Ishikawa (cell line): ENCODE measurements around the gene LTB4R2.

Source experiments
- CEBPB ChIP-seq: IDR thresholded peaks from 2 replicates; pipeline ENCODE4 v1.6.1; 2012
- CREB1 ChIP-seq: IDR thresholded peaks from 2 replicates; pipeline ENCODE4 v1.6.1; 2012; ENCODE audit warnings: low read depth
- EGR1 ChIP-seq: IDR thresholded peaks from 2 replicates; pipeline ENCODE4 v1.6.1; 2012
- EP300 ChIP-seq: IDR thresholded peaks from 2 replicates; pipeline ENCODE4 v1.6.1; 2012; ENCODE audit warnings: borderline replicate concordance
- FOXM1 ChIP-seq: IDR thresholded peaks from 2 replicates; pipeline ENCODE4 v1.6.1; 2012; ENCODE audit warnings: low read depth, borderline replicate concordance
- NFIC ChIP-seq: IDR thresholded peaks from 2 replicates; pipeline ENCODE4 v1.6.1; 2012
- RAD21 ChIP-seq: IDR thresholded peaks from 2 replicates; pipeline ENCODE4 v1.6.1; 2012; ENCODE audit warnings: low read depth
- TAF1 ChIP-seq: IDR thresholded peaks from 2 replicates; pipeline ENCODE4 v1.6.1; 2012; ENCODE audit warnings: low read depth, mild to moderate bottlenecking
- TCF12 ChIP-seq: IDR thresholded peaks from 2 replicates; pipeline ENCODE4 v1.6.1; 2012; ENCODE audit warnings: low read depth
- TEAD4 ChIP-seq: IDR thresholded peaks from 2 replicates; pipeline ENCODE4 v1.6.1; 2012
- YY1 ChIP-seq: IDR thresholded peaks from 2 replicates; pipeline ENCODE4 v1.6.1; 2012; ENCODE audit warnings: low read depth
- ZBTB7A ChIP-seq: IDR thresholded peaks from 2 replicates; pipeline ENCODE4 v1.6.1; 2012; ENCODE audit warnings: low read depth
- TF ChIP-seq, protein P1 (sequence below): IDR thresholded peaks from 2 replicates; pipeline ENCODE4 v1.6.1; 2012
- TF ChIP-seq, protein P2 (sequence below): IDR thresholded peaks from 2 replicates; pipeline ENCODE4 v1.6.1; 2012; ENCODE audit warnings: low read depth, mild to moderate bottlenecking
- TF ChIP-seq, protein P3 (sequence below): IDR thresholded peaks from 2 replicates; pipeline ENCODE4 v1.6.1; 2012

LTB4R2 gene

DNA sequence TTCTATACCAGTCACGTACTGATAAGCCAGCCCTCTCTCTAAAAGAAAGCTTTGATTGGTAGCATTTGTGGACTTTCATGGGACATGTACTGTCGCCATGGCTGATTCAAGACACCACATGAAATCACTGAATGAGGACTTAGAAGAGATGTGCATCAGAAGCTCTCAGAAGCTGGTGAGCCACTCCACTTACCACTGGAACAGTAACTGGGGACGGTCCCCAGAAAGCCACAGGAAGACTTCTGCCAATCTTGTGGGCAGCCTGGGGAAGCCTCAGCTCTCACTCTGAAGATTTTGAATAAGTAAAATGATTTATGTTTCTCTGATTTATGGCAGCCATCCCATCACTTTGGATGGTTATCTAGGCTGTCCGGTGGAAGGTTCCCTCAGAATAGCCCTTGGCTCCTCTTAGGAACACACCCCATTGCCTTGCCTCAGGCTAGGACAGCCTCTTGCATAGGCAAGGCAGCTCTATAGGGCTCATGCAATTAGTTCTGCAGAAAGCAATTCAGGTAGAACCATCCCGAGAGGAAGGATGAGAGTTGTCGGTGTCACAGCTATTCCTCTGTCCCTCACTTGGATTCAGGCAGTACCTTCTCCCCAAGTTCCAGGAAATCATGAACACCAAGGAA lies 20.2 kb upstream of the LTB4R2 start:
- TF ChIP-seq RAD21 (no peak), TAF1 (no peak)

DNA sequence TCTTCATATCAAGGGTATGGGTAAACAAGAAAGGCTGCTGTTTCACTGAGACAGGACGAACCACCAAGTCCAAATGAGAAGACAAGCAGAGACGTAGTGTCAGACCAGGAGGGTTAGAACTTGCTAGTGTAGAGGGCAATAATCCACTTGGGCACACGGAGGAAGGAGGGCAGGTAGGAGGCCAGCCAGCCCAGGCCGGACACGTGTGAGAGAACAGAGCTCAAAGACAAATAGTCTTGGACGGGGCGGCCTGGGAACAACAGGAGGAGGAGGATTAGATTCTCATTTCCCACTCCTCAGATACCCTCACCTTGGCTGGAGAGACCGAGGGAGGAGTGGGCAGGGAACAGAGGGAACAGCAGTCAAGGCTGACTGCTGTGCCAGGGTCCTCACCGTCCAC lies 19.2 kb upstream of the LTB4R2 start:
- TF ChIP-seq CEBPB (no peak), NFIC (no peak), TEAD4 (no peak), RAD21 (no peak), TAF1 (no peak), EGR1 (no peak), FOXM1 (no peak), CREB1 (no peak)
- TF ChIP-seq, protein P1, sequence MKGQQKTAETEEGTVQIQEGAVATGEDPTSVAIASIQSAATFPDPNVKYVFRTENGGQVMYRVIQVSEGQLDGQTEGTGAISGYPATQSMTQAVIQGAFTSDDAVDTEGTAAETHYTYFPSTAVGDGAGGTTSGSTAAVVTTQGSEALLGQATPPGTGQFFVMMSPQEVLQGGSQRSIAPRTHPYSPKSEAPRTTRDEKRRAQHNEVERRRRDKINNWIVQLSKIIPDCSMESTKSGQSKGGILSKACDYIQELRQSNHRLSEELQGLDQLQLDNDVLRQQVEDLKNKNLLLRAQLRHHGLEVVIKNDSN, result no peak
- TF ChIP-seq, protein P2, sequence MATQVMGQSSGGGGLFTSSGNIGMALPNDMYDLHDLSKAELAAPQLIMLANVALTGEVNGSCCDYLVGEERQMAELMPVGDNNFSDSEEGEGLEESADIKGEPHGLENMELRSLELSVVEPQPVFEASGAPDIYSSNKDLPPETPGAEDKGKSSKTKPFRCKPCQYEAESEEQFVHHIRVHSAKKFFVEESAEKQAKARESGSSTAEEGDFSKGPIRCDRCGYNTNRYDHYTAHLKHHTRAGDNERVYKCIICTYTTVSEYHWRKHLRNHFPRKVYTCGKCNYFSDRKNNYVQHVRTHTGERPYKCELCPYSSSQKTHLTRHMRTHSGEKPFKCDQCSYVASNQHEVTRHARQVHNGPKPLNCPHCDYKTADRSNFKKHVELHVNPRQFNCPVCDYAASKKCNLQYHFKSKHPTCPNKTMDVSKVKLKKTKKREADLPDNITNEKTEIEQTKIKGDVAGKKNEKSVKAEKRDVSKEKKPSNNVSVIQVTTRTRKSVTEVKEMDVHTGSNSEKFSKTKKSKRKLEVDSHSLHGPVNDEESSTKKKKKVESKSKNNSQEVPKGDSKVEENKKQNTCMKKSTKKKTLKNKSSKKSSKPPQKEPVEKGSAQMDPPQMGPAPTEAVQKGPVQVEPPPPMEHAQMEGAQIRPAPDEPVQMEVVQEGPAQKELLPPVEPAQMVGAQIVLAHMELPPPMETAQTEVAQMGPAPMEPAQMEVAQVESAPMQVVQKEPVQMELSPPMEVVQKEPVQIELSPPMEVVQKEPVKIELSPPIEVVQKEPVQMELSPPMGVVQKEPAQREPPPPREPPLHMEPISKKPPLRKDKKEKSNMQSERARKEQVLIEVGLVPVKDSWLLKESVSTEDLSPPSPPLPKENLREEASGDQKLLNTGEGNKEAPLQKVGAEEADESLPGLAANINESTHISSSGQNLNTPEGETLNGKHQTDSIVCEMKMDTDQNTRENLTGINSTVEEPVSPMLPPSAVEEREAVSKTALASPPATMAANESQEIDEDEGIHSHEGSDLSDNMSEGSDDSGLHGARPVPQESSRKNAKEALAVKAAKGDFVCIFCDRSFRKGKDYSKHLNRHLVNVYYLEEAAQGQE, result no peak
- TF ChIP-seq, protein P3, sequence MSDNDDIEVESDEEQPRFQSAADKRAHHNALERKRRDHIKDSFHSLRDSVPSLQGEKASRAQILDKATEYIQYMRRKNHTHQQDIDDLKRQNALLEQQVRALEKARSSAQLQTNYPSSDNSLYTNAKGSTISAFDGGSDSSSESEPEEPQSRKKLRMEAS, result no peak

DNA sequence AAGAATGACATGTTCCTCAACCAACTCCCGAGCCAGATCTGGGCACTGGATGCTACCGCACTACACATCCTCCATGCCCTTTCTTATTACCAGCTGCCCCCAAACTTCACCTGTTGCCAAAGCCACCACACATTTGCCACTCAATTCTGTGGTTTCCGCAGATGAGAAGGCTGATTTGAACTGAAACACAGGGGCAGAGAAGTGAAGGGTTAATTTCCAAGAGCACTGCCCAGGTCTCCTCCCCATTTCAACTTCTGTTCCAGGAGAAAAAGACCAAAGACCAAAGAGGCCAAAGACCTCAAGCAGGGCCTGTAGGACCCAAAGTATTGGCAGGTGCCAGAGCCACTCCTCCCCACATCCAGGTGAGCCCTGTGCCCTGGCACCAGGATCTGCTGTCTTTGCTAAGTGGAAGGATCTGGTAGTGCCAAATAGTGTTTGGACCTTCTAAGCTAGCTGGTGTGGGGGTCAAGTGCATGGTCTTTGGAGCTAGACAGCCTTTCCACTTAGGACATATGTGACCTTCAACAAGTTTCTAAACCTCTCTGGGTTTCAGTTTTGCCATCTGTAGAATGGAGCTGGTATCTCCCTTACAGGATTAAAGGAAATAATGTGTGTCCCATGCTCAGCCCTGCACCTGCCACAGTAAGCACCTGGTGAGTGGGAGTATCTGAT lies 18.4 kb upstream of the LTB4R2 start:
- TF ChIP-seq TCF12, result no peak
- TF ChIP-seq TAF1, result no peak
- no peak for TF ChIP-seq FOXM1
- no peak for TF ChIP-seq EP300
- TF ChIP-seq CEBPB, result no peak
- TF ChIP-seq RAD21, result no peak
- no peak for TF ChIP-seq CREB1
- no peak for TF ChIP-seq NFIC
- no peak for TF ChIP-seq YY1
- TF ChIP-seq, protein P2, result no peak
- TF ChIP-seq, protein P3, result no peak
- no peak for TF ChIP-seq EGR1
- no peak for TF ChIP-seq ZBTB7A
- TF ChIP-seq TEAD4, result no peak
- TF ChIP-seq, protein P1, result no peak

DNA sequence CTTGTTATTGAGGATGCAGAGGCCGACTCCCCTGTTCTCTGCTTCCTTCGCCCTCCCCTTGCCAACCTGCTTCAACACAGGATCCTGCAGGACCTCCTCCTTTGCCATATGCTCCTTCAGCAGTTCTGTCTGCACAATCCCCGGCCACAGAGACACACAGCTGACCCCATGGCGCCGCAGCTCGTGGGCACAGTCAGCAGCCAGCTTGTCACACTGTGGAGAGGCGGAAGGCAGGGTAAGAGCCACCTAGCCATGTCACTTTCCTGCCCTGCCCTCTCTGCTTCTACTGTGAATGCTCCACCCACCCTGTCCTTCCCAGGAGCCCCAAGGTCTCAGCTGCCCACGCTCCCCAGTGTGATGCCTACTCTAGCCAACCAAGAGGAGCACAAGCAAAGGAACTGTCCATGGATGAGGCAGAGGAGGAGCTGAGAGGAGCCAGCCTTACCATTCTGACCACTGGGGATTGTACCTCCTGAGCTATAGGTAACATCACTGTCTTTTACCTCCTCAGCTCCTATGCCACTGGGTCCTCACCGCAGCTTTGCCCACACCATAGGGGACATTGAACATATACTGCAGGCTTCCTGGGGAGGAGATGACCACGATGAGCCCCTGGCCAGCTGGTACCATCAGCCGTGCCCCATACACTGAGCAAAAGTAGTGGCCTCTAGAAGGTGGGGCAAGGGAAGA lies 17.7 kb upstream of the LTB4R2 start:
- TF ChIP-seq TAF1, result no peak
- TF ChIP-seq FOXM1, result no peak
- no peak for TF ChIP-seq EGR1
- TF ChIP-seq TCF12, result no peak
- no peak for TF ChIP-seq CREB1

DNA sequence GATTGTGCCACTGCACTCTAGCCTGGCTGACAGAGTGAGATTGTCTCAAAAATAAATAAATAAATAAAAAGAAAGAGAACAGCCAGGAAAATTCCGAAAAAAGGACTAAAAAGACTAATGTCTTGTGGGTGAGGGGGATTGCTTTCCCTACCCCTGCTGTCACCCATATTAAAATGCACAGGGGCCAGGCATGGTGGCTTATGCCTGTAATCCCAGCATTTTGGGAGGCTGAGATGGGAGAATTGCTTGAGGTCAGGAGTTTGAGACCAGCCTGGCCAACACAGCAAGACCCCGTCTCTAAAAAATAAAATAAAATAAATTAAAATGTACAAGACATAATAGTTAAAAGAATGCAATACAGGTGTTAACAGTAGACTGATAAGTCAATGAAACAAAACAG lies 16.4 kb upstream of the LTB4R2 start:
- TF ChIP-seq TAF1 (no peak), YY1 (no peak)

DNA sequence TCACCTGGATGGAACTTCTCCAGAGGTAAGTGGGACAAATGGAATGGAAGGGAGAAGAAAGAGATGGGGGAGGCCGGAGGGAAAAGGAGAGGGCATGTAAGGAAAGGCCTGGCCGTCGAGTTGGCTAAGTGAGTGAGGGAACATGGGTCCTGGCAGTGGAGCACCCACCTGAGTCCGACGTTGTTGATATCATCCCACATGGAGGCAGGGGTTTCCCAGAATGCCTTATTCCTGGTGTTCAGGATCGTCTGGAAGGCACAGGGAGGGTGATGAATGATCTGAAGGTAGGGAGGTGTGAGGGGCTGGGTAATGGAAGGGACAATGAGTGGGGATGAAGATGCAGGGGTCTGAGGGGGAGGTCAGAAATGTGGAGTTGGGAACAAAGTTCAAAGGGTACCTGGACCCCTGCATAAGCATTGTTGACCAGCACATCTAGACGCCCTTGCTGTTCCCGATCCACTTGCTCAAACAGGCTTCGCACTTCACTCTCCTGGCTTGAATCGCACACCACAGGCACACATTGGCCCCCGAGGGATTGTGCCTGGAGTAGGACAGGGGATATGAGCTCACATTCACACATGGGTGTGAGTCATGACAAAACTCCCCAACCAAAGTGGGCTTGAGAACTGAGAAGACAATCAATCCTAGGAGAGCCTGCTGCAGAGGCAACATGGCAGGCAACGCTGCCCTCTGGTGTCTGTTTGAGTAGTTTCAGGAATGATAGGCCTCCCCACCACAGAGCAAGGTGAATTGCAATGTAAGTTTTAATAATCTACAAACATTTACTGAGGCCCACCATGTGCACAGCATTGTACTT lies 13.4 kb upstream of the LTB4R2 start:
- TF ChIP-seq RAD21 (peak; percentile 77), TCF12 (no peak)
- TF ChIP-seq, protein P2, result no peak
